CD4-positive, alpha-beta T cell treated with Interferon alpha-2 for 1 hour (primary cell): Measurements from ENCODE around the gene PKNOX1.
"Not testable (repeated sequence)": the region's sequence is repeated elsewhere in the genome, so short reads cannot be mapped to it uniquely, and the experiment has no call there.

Experiments
- DNase-seq, 2 donors: peaks; one replicate each; pipeline ENCODE4 v3.0.0-alpha.2; 2020 to 2022

PKNOX1 gene

GRCh38 chr21:43064265-43064917 lies 90.0 kb downstream of the PKNOX1 start:
- not testable (repeated sequence) for DNase-seq

DNA sequence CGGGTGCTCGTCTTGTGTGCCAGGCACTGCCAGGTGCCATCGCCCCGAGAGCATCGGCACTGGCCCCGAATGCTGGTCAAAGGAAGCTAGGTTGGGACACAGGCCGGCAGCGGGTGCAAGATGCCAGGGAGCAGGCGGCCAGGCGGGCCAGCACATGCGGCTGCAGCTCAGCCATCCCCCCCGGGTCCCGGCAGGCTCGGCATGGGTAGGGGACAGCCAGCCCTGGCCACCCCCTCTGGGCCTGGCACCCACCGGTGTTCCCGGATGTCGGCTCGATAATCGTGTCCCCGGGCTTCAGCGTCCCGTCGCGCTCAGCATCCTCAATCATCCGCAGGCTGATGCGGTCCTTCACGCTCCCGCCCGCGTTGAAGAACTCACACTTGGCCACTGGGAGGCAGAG lies 91.6 kb downstream of the PKNOX1 start:
- DNase-seq, result not testable (repeated sequence)

GRCh38 chr21:43066690-43067089 lies 92.3 kb downstream of the PKNOX1 start:
- DNase-seq, result not testable (repeated sequence)

- not testable (repeated sequence) for DNase-seq
Measured at GRCh38 chr21:43068065-43068464, 93.7 kb downstream of the PKNOX1 start.

DNA sequence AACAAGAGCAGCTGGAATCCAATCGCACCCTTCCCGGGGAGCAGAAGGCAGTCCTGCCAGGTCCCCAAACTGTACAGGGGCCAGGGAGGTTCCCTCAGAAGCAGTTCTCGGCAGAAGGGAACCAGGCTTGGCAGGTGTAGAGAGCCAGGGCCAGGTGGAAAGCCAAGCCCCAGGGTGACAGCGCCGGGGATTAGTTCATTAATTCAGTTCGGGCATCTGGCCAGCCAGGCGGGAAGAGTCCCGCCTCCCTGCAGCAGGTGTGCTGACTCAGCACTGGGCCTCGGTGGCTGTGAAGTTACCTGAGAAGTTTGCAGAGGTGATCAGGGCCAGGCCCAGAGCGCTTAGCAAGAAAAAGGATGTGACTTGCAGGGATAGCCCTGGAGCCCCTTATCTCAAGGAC lies 95.3 kb downstream of the PKNOX1 start:
- not testable (repeated sequence) for DNase-seq

DNA sequence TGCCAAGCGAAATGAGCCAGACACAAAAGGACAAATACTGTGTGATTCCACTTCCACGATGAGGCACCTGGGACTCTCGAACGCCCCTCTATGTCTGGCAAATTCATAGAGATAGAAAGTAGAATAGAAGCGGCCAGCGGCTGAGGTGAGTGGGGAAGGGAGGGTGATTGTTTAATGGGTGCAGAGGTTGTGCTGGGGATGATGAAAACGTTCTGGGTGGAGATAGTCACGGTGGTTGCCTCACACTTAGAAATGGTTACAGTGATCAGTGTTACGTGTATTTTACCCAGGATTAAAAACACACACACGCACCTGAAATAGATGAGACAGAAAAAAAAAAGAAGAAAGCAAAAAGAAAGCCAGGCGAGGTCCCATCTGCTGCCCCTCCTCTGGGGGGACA lies 98.4 kb downstream of the PKNOX1 start:
- not testable (repeated sequence) for DNase-seq

DNA sequence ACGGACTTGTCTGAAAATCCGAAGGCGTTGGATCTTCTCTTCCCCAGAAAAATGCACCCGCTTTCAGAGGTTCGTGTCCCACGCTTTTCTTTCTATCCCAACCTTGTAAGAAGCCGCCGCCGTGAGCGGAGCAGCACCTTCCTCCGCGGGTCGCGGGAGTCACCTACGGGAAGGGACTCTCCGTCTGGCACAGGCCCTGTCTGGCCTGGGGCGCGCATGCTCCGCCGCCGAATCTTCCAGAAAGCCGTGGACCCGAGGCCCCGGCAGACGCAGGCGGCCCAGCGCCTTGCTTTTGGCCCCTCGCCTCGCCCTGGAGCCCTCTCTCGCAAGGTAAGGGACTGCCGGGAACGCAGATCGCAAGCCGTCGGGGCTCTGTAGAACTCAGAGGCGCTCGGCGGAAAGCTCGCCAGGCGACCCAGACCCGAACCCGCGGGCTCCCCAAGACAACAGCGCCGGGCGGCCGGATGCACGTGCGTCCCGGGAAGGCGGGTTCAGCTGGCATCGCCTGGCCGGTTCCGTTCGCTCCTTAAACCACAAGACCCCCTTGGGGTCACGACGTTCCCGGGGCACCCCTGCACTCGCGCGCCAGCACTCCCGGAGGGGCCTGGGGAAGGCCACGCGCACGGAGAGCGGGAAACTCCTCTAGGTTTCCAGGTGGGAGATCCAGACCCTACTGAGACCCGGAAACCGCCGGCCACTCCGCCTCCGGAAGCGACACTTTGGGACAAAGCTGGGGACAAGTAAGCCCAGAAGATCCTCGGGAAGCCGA lies 100.2 kb downstream of the PKNOX1 start:
- not testable (repeated sequence) for DNase-seq

GRCh38 chr21:43075170-43076022 lies 101.0 kb downstream of the PKNOX1 start, which contains the start of gene CBS:
CBS (minus strand) TSS chr21:43075835; CDS start chr21:43072193, 3,642 bp downstream.
- DNase-seq, result not testable (repeated sequence)

GRCh38 chr21:43076023-43076637 lies 101.8 kb downstream of the PKNOX1 start:
- DNase-seq, result not testable (repeated sequence)

GRCh38 chr21:43076643-43077042 lies 102.3 kb downstream of the PKNOX1 start:
- DNase-seq, result not testable (repeated sequence)

DNA sequence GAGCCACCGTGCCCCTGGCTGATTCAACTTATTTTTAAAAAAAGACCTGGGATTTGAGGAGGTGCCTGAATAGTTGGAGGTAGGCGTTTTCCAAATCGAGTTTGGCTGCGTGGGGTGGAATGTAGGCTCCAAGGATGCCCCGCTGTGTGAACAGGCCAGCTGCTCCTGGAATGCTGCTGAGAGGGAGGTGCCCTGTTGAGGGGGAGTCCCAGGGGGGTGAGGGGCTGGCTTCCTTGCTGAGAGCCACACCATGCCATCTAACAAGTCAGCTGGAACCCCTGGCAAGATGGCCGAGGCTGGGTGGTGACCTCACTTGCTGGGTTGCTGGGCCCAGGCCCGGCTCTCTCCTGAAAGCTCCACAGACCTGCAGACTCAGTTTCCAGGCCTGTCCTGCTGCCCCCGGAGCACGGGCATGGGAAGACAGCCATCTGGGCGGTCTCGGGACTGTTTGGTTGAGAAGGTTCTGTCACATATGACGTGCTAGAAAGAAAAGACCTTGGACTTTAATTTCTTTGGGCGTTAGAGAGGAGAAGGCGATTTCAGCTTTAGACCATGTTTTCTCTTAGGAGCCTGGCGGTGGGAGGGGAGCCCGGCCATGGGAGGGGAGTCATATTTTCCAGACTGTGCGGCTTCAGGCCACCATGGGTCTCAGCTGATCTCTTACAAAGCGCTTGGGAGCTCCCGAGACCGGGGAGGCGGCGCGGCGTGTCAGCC lies 108.4 kb downstream of the PKNOX1 start:
- not testable (repeated sequence) for DNase-seq
